ENCODE data around the gene SPATA46. TPM values are rescaled to one million over a fixed set of nuclear protein-coding genes. Genes with fewer than 3 reads are reported as not detected.

Gene SPATA46
- total and polyA plus RNA-seq, 2 of the 8 experiments (the other 6 are each of a cell fraction or from before 2014, with no cell fraction given) = not detected

DNA sequence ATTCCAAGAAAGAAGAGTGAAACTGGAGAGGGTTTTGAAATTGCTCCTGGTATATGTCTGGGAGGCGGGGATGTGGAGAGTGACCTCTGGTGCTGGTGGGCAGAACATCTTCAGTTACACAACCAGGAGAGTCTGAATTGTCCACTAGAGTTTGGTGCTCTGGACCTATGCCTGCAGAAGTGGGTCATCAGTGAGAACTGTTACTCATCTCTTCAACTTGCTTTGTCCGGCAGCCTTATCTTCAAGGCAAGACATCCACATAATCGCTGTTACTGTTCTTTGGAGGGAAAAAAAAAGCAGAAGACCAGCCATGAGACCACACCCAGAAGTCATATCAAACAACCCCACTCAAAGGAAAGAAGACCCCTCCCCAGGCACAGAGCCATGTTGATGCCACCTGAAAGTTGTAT is 20.4 kb upstream of the SPATA46 start:
- DNase-seq (ENCODE audit: low read depth in 1 of 2, low spot score in 2 of 2) (peak in 1 of 2 experiments; percentile 14), FAIRE-seq (no peak)
- H4K91ac ChIP-seq (replicated peaks; ENCODE audit: insufficient read length, low read length) = no peak overlapping the region
- H3K4ac ChIP-seq (replicated peaks; ENCODE audit: insufficient read length, low read depth, low read length) = no peak overlapping the region
- no peak overlapping the region for H2AK5ac ChIP-seq (ENCODE audit: low read depth, low read length)
- H4K20me1 ChIP-seq (replicated peaks in 1 of 2; ENCODE audit: control insufficient read depth in 1 of 2, insufficient read depth in 2 of 2, low read length in 2 of 2) = no peaks in the 10 kb centered on the region
- H3K79me1 ChIP-seq (ENCODE audit: low read depth, low read length) = no peaks in the 10 kb centered on the region
- H4K5ac ChIP-seq (ENCODE audit: insufficient read length, low read depth, low read length) = no peak overlapping the region
- H2BK15ac ChIP-seq (ENCODE audit: low read length) = no peak overlapping the region
- no peak overlapping the region for H3K56ac ChIP-seq (replicated peaks; ENCODE audit: insufficient read length, low read depth, low read length)
- no peaks in the 10 kb centered on the region for H3K9me3 ChIP-seq (ENCODE audit: insufficient read depth in 2 of 2, low read depth in 1 of 2, low read length in 1 of 2)
- no peak overlapping the region for H4K8ac ChIP-seq (ENCODE audit: extremely low read depth, insufficient read depth, low read length)
- H2BK120ac ChIP-seq (replicated peaks; ENCODE audit: low read depth, low read length) = no peak overlapping the region
- no peak overlapping the region for H3K9ac ChIP-seq (replicated peaks in 1 of 4; ENCODE audit: extremely low read depth in 1 of 4, low read depth in 3 of 4, low read length in 3 of 4)
- no peaks in the 10 kb centered on the region for H3K23me2 ChIP-seq (ENCODE audit: low read depth, low read length)
- H3K4me3 ChIP-seq (ENCODE audit: extremely low read depth in 1 of 4, insufficient read depth in 2 of 4, low read depth in 3 of 4, low read length in 4 of 4) = no peak overlapping the region
- no peak overlapping the region for H2AFZ ChIP-seq (ENCODE audit: low read length)
- 81% methylated on average over 3 of the region's 3 CpGs; no CpG with 5 or more reads in 1 of the 2 experiments for WGBS, 2 experiments (ENCODE audit: extremely low coverage in 1 of 2, insufficient coverage in 1 of 2, insufficient read length in 1 of 2, insufficient replicate concordance in 2 of 2, low coverage in 1 of 2, low lambda C conversion rate in 2 of 2, missing lambda C conversion rate in 1 of 2)
- H3K23ac ChIP-seq (ENCODE audit: insufficient read length) = no peak overlapping the region
- no peak overlapping the region; the same call in 1 of the 2 replicates for H2BK20ac ChIP-seq (ENCODE audit: low read length)
- ChIA-PET CTCF (ENCODE audit: partially characterized antibody) (interaction anchor here (0.6 to 2.2 kb wide), 3 partner anchors 8 to 152 kb away, joined by 3 to 11 read pairs (median 3); no protein-coding TSS in a partner anchor), POLR2A (ENCODE audit: partially characterized antibody) (no interaction called here)
- peaks cover 2 to 13% (median 5%) of the 10 kb centered on the region in 4 experiments; a peak in 3 of 7 replicates for H3K4me1 ChIP-seq (replicated peaks in 1 of 4; ENCODE audit: control insufficient read depth in 3 of 4, insufficient read depth in 4 of 4, low read length in 3 of 4)
- no peak overlapping the region for H3K18ac ChIP-seq (ENCODE audit: extremely low read depth, low read length)
- H3K27me3 ChIP-seq (replicated peaks in 1 of 4; ENCODE audit: control insufficient read depth in 3 of 4, extremely low read depth in 1 of 4, insufficient read depth in 3 of 4, low read length in 3 of 4) = no peaks in the 10 kb centered on the region
- H3K36me3 ChIP-seq (ENCODE audit: control insufficient read depth in 2 of 4, insufficient read depth in 4 of 4, low read length in 3 of 4) = no peaks in the 10 kb centered on the region
- H2BK5ac ChIP-seq (ENCODE audit: low read depth, low read length) = no peak overlapping the region
- H3K4me2 ChIP-seq (ENCODE audit: insufficient read depth in 1 of 2, low read depth in 2 of 2, low read length in 2 of 2) = no peak overlapping the region
- no peaks in the 10 kb centered on the region for H3K79me2 ChIP-seq (ENCODE audit: control insufficient read depth in 1 of 2, insufficient read depth in 2 of 2, low read length in 2 of 2)
- H2BK12ac ChIP-seq (ENCODE audit: low read depth, low read length) = no peak overlapping the region
- no peak overlapping the region for H3K27ac ChIP-seq (ENCODE audit: low read depth, low read length)
- no peak overlapping the region for H3K14ac ChIP-seq (ENCODE audit: insufficient read length)
- TF ChIP-seq SIRT6 (IDR thresholded peaks at IDR 0.05; ENCODE audit: low read length) (no peak), NRF1 (IDR thresholded peaks at IDR 0.05; ENCODE audit: low read depth, low read length) (no peak), TEAD4 (IDR thresholded peaks at IDR 0.05; ENCODE audit: low read depth, low read length) (no peak), KDM5A (IDR thresholded peaks at IDR 0.05; ENCODE audit: low read length) (no peak), TAF7 (optimal IDR thresholded peaks at IDR 0.05; ENCODE audit: borderline replicate concordance, low read depth, low read length) (no peak), SIX5 (IDR thresholded peaks at IDR 0.05; ENCODE audit: low read depth, low read length) (no peak), CHD2 (IDR thresholded peaks at IDR 0.05; ENCODE audit: low read length) (no peak), SAP30 (IDR thresholded peaks at IDR 0.05; ENCODE audit: insufficient read depth, insufficient replicate concordance, low read length) (no peak), EP300 (IDR thresholded peaks at IDR 0.05; ENCODE audit: borderline replicate concordance in 1 of 2, low read depth in 2 of 2, low read length in 2 of 2) (no peak), GTF2F1 (IDR thresholded peaks at IDR 0.05; ENCODE audit: borderline replicate concordance, low read depth, low read length) (no peak), RBBP5 (IDR thresholded peaks at IDR 0.05; ENCODE audit: borderline replicate concordance, low read depth, low read length) (no peak), MAFK (IDR thresholded peaks at IDR 0.05; ENCODE audit: low read depth, low read length) (no peak), FOSL1 (IDR thresholded peaks at IDR 0.05; ENCODE audit: insufficient read depth, low read depth, low read length) (no peak), CREB1 (IDR thresholded peaks at IDR 0.05) (no peak)
- TF ChIP-seq, protein P1, sequence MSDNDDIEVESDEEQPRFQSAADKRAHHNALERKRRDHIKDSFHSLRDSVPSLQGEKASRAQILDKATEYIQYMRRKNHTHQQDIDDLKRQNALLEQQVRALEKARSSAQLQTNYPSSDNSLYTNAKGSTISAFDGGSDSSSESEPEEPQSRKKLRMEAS (IDR thresholded peaks at IDR 0.05) = no peak
